HepG2 (cell line): ENCODE measurements around the gene ASXL1. TPM values are rescaled to one million over a fixed set of nuclear protein-coding genes. Genes with fewer than 3 reads are reported as not detected.

Source experiments
- AHDC1 ChIP-seq: sonication (generic); formaldehyde crosslinking; IDR thresholded peaks from 2 replicates; pipeline ENCODE4 v1.5.1; 2020; ENCODE audit warnings: mild to moderate bottlenecking, missing genetic modification reagents, borderline replicate concordance
- ARNTL ChIP-seq: sonication (generic); formaldehyde crosslinking; IDR thresholded peaks from 2 replicates; pipeline ENCODE4 v1.4.0; 2020; ENCODE audit warnings: mild to moderate bottlenecking, missing genetic modification reagents
- CBX2 ChIP-seq, 2 experiments: fragments of 200-600 bp in 1 of 2; sonication (generic); formaldehyde crosslinking in 1 of 2; IDR thresholded peaks; 2 replicates each; pipeline versions ENCODE4 v1.7.0 to v1.8.1; 2018 to 2022; ENCODE audit warnings: low read depth in 2 of 2, low read length in 1 of 2, mild to moderate bottlenecking in 1 of 2, missing genetic modification reagents in 1 of 2
- KDM1A ChIP-seq: IDR thresholded peaks from 2 replicates; pipeline ENCODE4 v1.6.1; 2016; ENCODE audit warnings: missing compliant biosample characterization
- NFKB2 ChIP-seq: sonication (generic); formaldehyde crosslinking; IDR thresholded peaks from 2 replicates; pipeline ENCODE4 v1.4.0; 2020; ENCODE audit warnings: missing genetic modification reagents, borderline replicate concordance
- SATB2 ChIP-seq: sonication (generic); formaldehyde crosslinking; IDR thresholded peaks from 2 replicates; pipeline ENCODE4 v1.5.0; 2020; ENCODE audit warnings: missing genetic modification reagents
- SMAD1 ChIP-seq: sonication (generic); formaldehyde crosslinking; IDR thresholded peaks from 2 replicates; pipeline ENCODE4 v1.4.0; 2020; ENCODE audit warnings: missing genetic modification reagents, low read depth, mild to moderate bottlenecking, borderline replicate concordance
- SP5 ChIP-seq: IDR thresholded peaks from 2 replicates; pipeline ENCODE4 v1.6.1; 2016; ENCODE audit warnings: low read depth, borderline replicate concordance
- YY1 ChIP-seq: IDR thresholded peaks from 2 replicates; pipeline ENCODE4 v1.6.1; 2011; ENCODE audit warnings: low read length, low read depth, moderate library complexity, mild to moderate bottlenecking; ENCODE audit not compliant: insufficient read depth, insufficient replicate concordance
- ZFP37 ChIP-seq: sonication (generic); formaldehyde crosslinking; IDR thresholded peaks from 2 replicates; pipeline ENCODE4 v1.4.0; 2020; ENCODE audit warnings: missing genetic modification reagents, borderline replicate concordance
- ZMYM3 ChIP-seq: sonication (generic); formaldehyde crosslinking; IDR thresholded peaks from 2 replicates; pipeline ENCODE4 v1.5.1; 2020; ENCODE audit warnings: mild to moderate bottlenecking, missing genetic modification reagents
- ZNF567 ChIP-seq: sonication (generic); formaldehyde crosslinking; IDR thresholded peaks from 2 replicates; pipeline ENCODE4 v1.8.1; 2023; ENCODE audit warnings: mild to moderate bottlenecking, missing genetic modification reagents, borderline replicate concordance
- ZNF574 ChIP-seq: sonication (generic); formaldehyde crosslinking; IDR thresholded peaks from 2 replicates; pipeline ENCODE4 v1.4.0; 2020; ENCODE audit warnings: missing genetic modification reagents
- ZNF713 ChIP-seq: sonication (generic); formaldehyde crosslinking; IDR thresholded peaks from 2 replicates; pipeline ENCODE4 v1.4.0; 2020; ENCODE audit warnings: mild to moderate bottlenecking, missing genetic modification reagents
- ZUFSP ChIP-seq: sonication (generic); formaldehyde crosslinking; IDR thresholded peaks from 2 replicates; pipeline ENCODE4 v1.9.0; 2021; ENCODE audit warnings: missing genetic modification reagents, mild to moderate bottlenecking, borderline replicate concordance
- polyA plus RNA-seq, 8 experiments: library from polyadenylated mRNA; depleted of rRNA in 3 of 8; stranded (reverse) in 7 of 8; unstranded in 1 of 8; fragments of >200 nt; fragmentation: Illumina TruSeq in 4 of 8; extraction: Trizol in 4 of 8; gene quantifications; 2 replicates each; pipeline versions ENCODE4 v1.2.1 to v1.2.3, GENCODE V29; 2011 to 2016; ENCODE audit warnings: low read depth in 4 of 8, missing spikeins in 1 of 8, mixed read lengths in 1 of 8; ENCODE audit not compliant: insufficient read depth in 1 of 8
- total RNA-seq, 5 experiments: library from RNA; depleted of rRNA; stranded (reverse); fragments of >200 nt; fragmentation: Illumina TruSeq; extraction: Trizol; gene quantifications; 2 replicates each; pipeline ENCODE4 v1.2.3, GENCODE V29; 2016; ENCODE audit warnings: low read depth in 1 of 5
- TF ChIP-seq, protein P1 (sequence below): sonication (generic); formaldehyde crosslinking; IDR thresholded peaks from 2 replicates; pipeline ENCODE4 v1.4.0; 2020; ENCODE audit warnings: mild to moderate bottlenecking, missing genetic modification reagents

ASXL1 gene
- total and polyA plus RNA-seq, 2 of the 13 experiments (the other 11 are each of a cell fraction or from before 2014, with no cell fraction given) = 62.1 to 74.8 TPM

GRCh38 chr20:32484225-32484957 lies 126.3 kb downstream of the ASXL1 start (continued):
- TF ChIP-seq AHDC1 (CRISPR knock-in tag) = no peak; the same call in 1 of the 2 replicates
- TF ChIP-seq ZMYM3 (CRISPR knock-in tag) = no peak
- TF ChIP-seq NFKB2 (CRISPR knock-in tag) = no peak; the same call in 1 of the 2 replicates
- no peak for TF ChIP-seq ZNF713
- no peak for TF ChIP-seq SATB2
- no peak for TF ChIP-seq ARNTL (CRISPR knock-in tag)
- no peak for TF ChIP-seq CBX2 (IDR thresholded peaks at IDR 0.05; ENCODE audit: low read depth, low read length)
- no peak for TF ChIP-seq CBX2 (CRISPR knock-in tag; IDR thresholded peaks at IDR 0.05; ENCODE audit: low read depth)
- no peak for TF ChIP-seq ZUFSP (CRISPR knock-in tag)
- no peak for TF ChIP-seq ZNF567
- TF ChIP-seq ZNF574 (CRISPR knock-in tag) = no peak; the same call in 1 of the 2 replicates
- TF ChIP-seq KDM1A (CRISPR knock-in tag) = no peak
- no peak for TF ChIP-seq SMAD1 (CRISPR knock-in tag)
- no peak for TF ChIP-seq SP5 (CRISPR knock-in tag)
- no peak for TF ChIP-seq ZFP37 (CRISPR knock-in tag)
- TF ChIP-seq YY1 = no peak
- TF ChIP-seq, protein P1, sequence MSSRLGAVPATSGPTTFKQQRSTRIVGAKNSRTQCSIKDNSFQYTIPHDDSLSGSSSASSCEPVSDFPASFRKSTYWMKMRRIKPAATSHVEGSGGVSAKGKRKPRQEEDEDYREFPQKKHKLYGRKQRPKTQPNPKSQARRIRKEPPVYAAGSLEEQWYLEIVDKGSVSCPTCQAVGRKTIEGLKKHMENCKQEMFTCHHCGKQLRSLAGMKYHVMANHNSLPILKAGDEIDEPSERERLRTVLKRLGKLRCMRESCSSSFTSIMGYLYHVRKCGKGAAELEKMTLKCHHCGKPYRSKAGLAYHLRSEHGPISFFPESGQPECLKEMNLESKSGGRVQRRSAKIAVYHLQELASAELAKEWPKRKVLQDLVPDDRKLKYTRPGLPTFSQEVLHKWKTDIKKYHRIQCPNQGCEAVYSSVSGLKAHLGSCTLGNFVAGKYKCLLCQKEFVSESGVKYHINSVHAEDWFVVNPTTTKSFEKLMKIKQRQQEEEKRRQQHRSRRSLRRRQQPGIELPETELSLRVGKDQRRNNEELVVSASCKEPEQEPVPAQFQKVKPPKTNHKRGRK (CRISPR knock-in tag) = no peak
